Heart right ventricle (tissue), 16 donors: Measurements from ENCODE around the gene PHLDB1. TPM values are rescaled to one million over a fixed set of nuclear protein-coding genes. Genes with fewer than 3 reads are reported as not detected.
"Not testable (repeated sequence)": the region's sequence is repeated elsewhere in the genome, so short reads cannot be mapped to it uniquely, and the experiment has no call there.

ENCODE experiments used
- ATAC-seq, 8 donors: fragments of 200-7000 bp; cut with Tn5 transposase; one replicate each; pipeline ENCODE4 v1.9.1; 2020; ENCODE audit warnings: mild to moderate bottlenecking in 8 of 8, moderate library complexity in 8 of 8, moderate number of reproducible peaks in 1 of 8
- DNase-seq, 2 donors: peaks; one replicate each; pipeline ENCODE4 v3.0.0-alpha.2; 2020
- H3K27ac ChIP-seq, 10 donors: fragments of 200-600 bp; sonication (generic) in 2 of 10; one replicate each; pipeline versions ENCODE4 v1.5.0 to v1.8.0; 2020 to 2022; ENCODE audit warnings: mild to moderate bottlenecking in 3 of 10
- H3K27me3 ChIP-seq, 7 donors: fragments of 200-600 bp; one replicate each; pipeline ENCODE4 v1.8.0; 2021 to 2022; ENCODE audit warnings: mild to moderate bottlenecking in 2 of 7
- H3K36me3 ChIP-seq, 9 donors: fragments of 200-600 bp; sonication (generic) in 1 of 9; one replicate each; pipeline versions ENCODE4 v1.5.0 to v1.8.0; 2020 to 2022; ENCODE audit warnings: mild to moderate bottlenecking in 2 of 9
- H3K4me1 ChIP-seq, 9 donors: fragments of 200-600 bp; sonication (generic) in 1 of 9; one replicate each; pipeline versions ENCODE4 v1.5.0 to v1.8.0; 2020 to 2022; ENCODE audit warnings: mild to moderate bottlenecking in 4 of 9
- H3K4me3 ChIP-seq, 10 donors: fragments of 200-600 bp; sonication (generic) in 2 of 10; one replicate each; pipeline versions ENCODE4 v1.5.0 to v1.8.0; 2020 to 2022; ENCODE audit warnings: mild to moderate bottlenecking in 7 of 10, moderate library complexity in 2 of 10
- H3K9me3 ChIP-seq, 11 donors: fragments of 200-600 bp in 10 of 11; sonication (generic) in 2 of 11; one replicate each; pipeline versions ENCODE4 v1.5.0 to v1.8.0; 2013 to 2022; ENCODE audit warnings: mild to moderate bottlenecking in 2 of 11, control low read depth in 1 of 11, moderate library complexity in 1 of 11
- WGBS, 2 donors: extraction: QIAGEN DNeasy Blood & Tissue Kit; methylation state at CpG; one replicate each; pipeline ENCODE4 v1.1.7; 2013; ENCODE audit warnings: inconsistent platforms in 1 of 2; 5-methylcytosine and 5-hydroxymethylcytosine counted together
- intact Hi-C, 10 donors: fragments of 100-400 bp; cut with DNase I; formaldehyde crosslinking; loops; one replicate each; pipeline versions ENCODE4 v1.11.1 to v1.14.2; 2022
- polyA plus RNA-seq, 2 donors: library from polyadenylated mRNA; stranded (reverse); fragments of 200-250 nt; gene quantifications; one replicate each; pipeline ENCODE4 v1.2.3, GENCODE V29; 2013
- total RNA-seq, 10 donors: library from RNA; stranded (reverse); fragmentation: NEBNext Ultra II Directional in 3 of 10; extraction: Animal tissue kit (Norgen Biotek cat#: 25700) in 3 of 10; gene quantifications; one replicate each; pipeline versions ENCODE4 v1.2.1 to v1.2.4, GENCODE V29; 2021 to 2023
- TF ChIP-seq, protein P1 (sequence below), 9 donors: fragments of 200-600 bp; sonication (generic) in 2 of 9; IDR thresholded peaks; one replicate each; pipeline versions ENCODE4 v1.5.0 to v1.8.0; 2021 to 2022; ENCODE audit warnings: antibody characterized with exemption in 9 of 9, mild to moderate bottlenecking in 5 of 9, moderate library complexity in 1 of 9
- donor health status: Arrhythmogenic right ventricular cardiomyopathy.
- donor health status: ischemic (EF 13 %, LVEDD 7.1; RV severe dilation, severe dysfunction).
- donor health status: healthy with polysubstance abuse.
- donor health status: DM: no; HTN: yes; CAD: no.
- donor health status: DM: no; HTN: no; CAD: no.
- donor health status: ischemic (EF 25% LVEDD 6.9; RV normal size, moderate dysfunction).
- donor health status: ischemic (EF 25% LVEDD 5.7; RV mildly dilated, moderate dysfunction).
- donor health status: healthy.
- donor health status: DM: yes; HTN: yes; CAD: no.
- donor health status: Ischemic cardiomyopathy.
- donor health status: ischemic (EF 35%, LVEDD 5.7; RV mildly dilated, moderate dysfunction).
- donor health status: nonischemic (EF 11% LVEDD 7.7; RV severe dilation, severe dysfunction).
- donor health status: DM: yes; HTN: yes; CAD: no.
- donor health status: PGD.
- donor health status: ischemic (EF 29% LVEDD 5.4; RV normal size, mild dysfunction).
- donor health status: nonischemic (EF 23%, LVEDD 6.1; RV moderate dilation, normal function).

Gene PHLDB1
- total and polyA plus RNA-seq, 12 donors = 74.9 to 259 (median 114) TPM

DNA sequence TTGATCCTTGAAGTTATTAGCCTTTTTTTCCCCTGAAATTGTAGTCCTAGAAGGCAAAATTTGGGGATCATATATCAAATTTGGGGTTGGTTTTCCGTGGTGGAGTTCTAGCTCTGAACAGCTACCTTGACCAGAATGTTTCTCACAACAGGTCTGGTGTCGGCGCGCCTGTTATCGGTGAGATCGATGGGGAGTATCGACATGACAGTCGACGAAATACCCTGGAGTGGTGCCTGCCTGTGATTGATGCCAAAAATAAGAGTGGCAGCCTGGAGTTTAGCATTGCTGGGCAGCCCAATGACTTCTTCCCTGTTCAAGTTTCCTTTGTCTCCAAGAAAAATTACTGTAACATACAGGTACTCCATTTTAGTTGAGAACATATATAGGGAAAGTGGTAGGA is 9.9 kb upstream of the PHLDB1 start:
- peaks cover 4 to 100% (median 71%) of the 10 kb centered on the region in 9 donors for H3K36me3 ChIP-seq

DNA sequence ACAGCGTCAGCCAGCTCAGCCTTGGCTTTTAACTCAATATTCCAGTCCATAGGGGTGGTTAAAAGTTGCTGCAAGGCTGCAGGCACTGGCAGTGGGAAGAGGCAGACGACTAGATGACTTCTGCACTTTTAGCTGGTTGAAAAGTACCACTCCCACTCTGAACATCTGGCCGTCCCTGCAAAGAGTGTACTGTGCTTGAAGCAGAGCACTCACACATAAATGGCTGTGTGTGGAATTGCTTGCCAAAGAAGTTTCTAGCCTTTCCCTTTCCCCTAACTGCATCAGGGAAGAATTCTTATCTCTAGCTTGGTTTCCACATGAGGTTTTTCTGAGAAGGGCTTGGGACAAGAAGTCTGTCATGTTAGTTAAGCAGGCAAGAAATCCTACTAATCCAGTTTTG is 5.1 kb upstream of the PHLDB1 start:
- Histone ChIP-seq H3K27me3 (peaks cover 0 to 8% (median 0%) of the 10 kb centered on the region in 7 donors), H3K9me3 (no peaks in the 10 kb centered on the region), H3K4me1 (peaks cover 5 to 56% (median 32%) of the 10 kb centered on the region in 9 donors), H3K4me3 (no peak overlapping the region), H3K27ac (peak overlapping the region; percentile 6 to 91 (median 74)), H3K36me3 (peaks cover 0 to 63% (median 45%) of the 10 kb centered on the region in 9 donors)
- ATAC-seq (peak; percentile 21 to 60 (median 44)), DNase-seq (peak; percentile 26 to 70)
- 61 to 64% methylated on average over 3 of the region's 3 CpGs for WGBS, 2 donors
- intact Hi-C loops = loop anchor here in 1 of 10 donors (5.0 kb wide), 1 partner anchor 55 kb away; no protein-coding TSS in a partner anchor
- TF ChIP-seq, protein P1, sequence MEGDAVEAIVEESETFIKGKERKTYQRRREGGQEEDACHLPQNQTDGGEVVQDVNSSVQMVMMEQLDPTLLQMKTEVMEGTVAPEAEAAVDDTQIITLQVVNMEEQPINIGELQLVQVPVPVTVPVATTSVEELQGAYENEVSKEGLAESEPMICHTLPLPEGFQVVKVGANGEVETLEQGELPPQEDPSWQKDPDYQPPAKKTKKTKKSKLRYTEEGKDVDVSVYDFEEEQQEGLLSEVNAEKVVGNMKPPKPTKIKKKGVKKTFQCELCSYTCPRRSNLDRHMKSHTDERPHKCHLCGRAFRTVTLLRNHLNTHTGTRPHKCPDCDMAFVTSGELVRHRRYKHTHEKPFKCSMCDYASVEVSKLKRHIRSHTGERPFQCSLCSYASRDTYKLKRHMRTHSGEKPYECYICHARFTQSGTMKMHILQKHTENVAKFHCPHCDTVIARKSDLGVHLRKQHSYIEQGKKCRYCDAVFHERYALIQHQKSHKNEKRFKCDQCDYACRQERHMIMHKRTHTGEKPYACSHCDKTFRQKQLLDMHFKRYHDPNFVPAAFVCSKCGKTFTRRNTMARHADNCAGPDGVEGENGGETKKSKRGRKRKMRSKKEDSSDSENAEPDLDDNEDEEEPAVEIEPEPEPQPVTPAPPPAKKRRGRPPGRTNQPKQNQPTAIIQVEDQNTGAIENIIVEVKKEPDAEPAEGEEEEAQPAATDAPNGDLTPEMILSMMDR (IDR thresholded peaks at IDR 0.05) = no peak

More for the DNA sequence above, 9.9 kb upstream of the PHLDB1 start:
- Histone ChIP-seq H3K4me1 (peaks cover 0 to 47% (median 30%) of the 10 kb centered on the region in 9 donors), H3K27me3 (no peaks in the 10 kb centered on the region), H3K27ac (peak overlapping the region in 1 of 10 donors; percentile 34), H3K4me3 (no peak overlapping the region), H3K9me3 (no peaks in the 10 kb centered on the region)
- intact Hi-C loops = loop anchor here in 2 of 10 donors (5.0 to 10.0 kb wide), 2 partner anchors 57 to 60 kb away; no protein-coding TSS in a partner anchor
- TF ChIP-seq, protein P1 (IDR thresholded peaks at IDR 0.05) = no peak
- DNase-seq (no peak), ATAC-seq (no peak)
- 71 to 77% methylated on average over 9 of the region's 9 CpGs for WGBS, 2 donors

DNA sequence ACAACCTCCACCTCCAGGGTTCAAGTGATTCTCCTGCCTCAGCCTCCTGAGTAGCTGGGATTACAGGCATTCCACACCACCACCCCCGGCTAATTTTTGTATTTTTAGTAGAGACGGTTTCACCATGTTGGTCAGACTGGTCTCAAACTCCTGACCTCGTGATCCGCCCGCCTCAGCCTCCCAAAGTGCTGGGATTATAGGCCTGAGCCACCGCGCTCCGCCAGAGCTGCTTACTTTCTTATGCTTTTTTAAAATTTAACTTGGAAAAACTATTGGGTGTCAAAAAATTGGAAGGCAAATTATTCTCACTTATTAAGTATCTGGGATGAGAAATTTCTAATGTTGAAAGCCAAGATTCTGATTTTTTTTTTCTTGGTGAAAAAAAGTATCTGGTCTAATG is 3.7 kb upstream of the PHLDB1 start:
- intact Hi-C loops = loop anchor here in 1 of 10 donors (5.0 kb wide), 1 partner anchor 54 kb away; no protein-coding TSS in a partner anchor
- peaks cover 0 to 49% (median 36%) of the 10 kb centered on the region in 9 donors for H3K36me3 ChIP-seq
- not testable (repeated sequence) for ATAC-seq, H3K4me3 ChIP-seq, H3K9me3 ChIP-seq, DNase-seq
- 71 to 81% methylated on average over 8 of the region's 8 CpGs for WGBS, 2 donors
- H3K4me1 ChIP-seq = peaks cover 7 to 61% (median 32%) of the 10 kb centered on the region in 9 donors
- peak overlapping the region; percentile 6 to 91 (median 77) for H3K27ac ChIP-seq
- peaks cover 0 to 22% (median 0%) of the 10 kb centered on the region in 7 donors for H3K27me3 ChIP-seq

DNA sequence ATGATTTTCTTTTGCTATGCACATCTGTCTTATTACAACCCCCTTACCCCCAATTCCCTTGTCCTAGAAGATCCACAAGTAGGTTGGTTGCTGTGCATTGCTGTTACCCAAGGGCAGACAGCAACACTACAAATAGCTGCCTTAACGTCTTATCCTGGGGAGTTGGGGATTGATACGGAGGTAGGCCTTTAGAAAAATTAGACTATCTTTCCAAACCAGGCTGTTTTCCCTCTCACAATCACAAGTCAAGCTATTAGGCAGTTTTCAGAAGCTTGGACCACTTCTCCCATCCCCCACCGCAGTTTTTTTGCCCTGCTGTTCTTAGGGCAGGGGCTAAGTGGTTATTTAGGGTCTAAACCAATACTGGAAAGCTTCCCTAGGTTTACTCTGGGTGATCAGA is 2.8 kb upstream of the PHLDB1 start:
- DNase-seq (no peak), ATAC-seq (no peak)
- Histone ChIP-seq H3K4me1 (peaks cover 9 to 69% (median 32%) of the 10 kb centered on the region in 9 donors), H3K4me3 (peak overlapping the region in 1 of 10 donors; percentile 3), H3K27ac (peak overlapping the region; percentile 50 to 91 (median 78)), H3K9me3 (no peaks in the 10 kb centered on the region), H3K27me3 (peaks cover 0 to 26% (median 0%) of the 10 kb centered on the region in 7 donors), H3K36me3 (peaks cover 0 to 41% (median 27%) of the 10 kb centered on the region in 9 donors)
- intact Hi-C loops = loop anchor here in 1 of 10 donors (5.0 kb wide), 1 partner anchor 53 kb away; no protein-coding TSS in a partner anchor
- TF ChIP-seq, protein P1 (IDR thresholded peaks at IDR 0.05) = no peak
- WGBS, 2 donors = 72% methylated on average over 3 of the region's 3 CpGs
